ENCODE results near the gene NOXO1. TPM values are rescaled to one million over a fixed set of nuclear protein-coding genes. Genes with fewer than 3 reads are reported as not detected.

NOXO1 gene
- polyA plus RNA-seq, 1 donor (not counting 4 experiments of a cell fraction or from before 2014, with no cell fraction given): 0.38 TPM

DNA sequence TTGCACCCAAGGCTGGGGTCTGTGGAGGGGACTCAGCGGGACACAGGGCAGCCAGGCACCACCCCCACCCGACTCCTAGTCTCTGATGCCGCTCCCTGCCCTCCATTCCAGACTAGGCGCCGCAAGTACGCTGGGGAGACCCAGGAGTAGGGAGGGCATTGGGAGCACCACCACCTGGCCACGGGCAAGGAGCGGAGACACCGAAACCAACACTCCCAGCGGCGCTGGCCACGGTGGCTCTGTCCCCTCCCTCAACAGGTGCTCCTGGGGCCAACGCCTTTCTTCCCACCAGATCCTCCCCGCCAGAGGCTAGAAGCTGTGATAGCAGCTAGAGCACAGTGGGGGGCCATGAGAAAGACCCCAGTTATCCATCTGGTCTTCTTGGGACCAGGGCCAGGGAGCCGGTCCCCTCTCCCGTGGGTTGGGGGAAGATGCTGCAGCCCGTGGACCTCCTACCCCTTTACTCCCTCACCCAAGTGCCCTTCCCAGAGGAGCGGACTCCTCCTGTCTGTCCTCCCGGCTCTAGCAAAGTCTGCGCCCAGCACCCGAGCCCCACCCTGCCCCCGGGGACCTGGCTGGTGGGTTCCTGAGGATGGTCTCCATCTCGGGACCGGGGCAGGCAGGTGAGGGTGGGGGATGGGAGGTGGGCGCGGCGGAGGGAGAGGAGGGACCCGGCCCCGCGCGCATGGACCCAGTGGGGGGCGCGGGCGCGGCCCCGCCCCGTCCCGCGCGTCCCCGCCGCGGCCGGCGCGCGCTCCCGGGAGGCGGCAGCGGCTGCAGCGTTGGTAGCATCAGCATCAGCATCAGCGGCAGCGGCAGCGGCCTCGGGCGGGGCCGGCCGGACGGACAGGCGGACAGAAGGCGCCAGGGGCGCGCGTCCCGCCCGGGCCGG lies 8.2 kb upstream of the NOXO1 start, which contains the start of gene SYNGR3:
SYNGR3 (plus strand) TSS at position 762 of the 892 bp plus-strand sequence. CDS start 133 bp downstream, outside the sequence.
- no peak for FAIRE-seq

DNA sequence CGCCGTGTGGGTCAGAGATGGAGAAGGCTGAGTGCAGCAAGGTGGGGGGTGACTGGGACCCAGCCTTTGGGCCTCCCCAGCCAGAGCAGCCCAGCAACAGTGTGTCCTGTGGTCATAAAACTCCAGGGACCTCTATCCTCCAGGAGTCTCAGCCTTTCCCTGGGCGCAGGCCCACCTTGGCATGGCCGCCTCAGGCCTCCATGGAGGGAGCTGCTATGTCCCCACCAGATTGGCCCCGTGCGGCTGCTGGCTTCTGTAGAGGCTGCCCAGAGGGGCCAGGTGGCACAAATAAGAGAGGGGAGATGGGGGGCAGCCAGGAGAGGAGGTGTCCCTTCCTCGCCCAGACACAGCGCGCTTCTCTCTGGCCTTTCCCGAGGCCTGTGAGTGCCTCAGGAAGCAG lies 5.9 kb upstream of the NOXO1 start:
- no peak overlapping the region for H3K9ac ChIP-seq (ENCODE audit: control insufficient read depth, extremely low read depth, insufficient read depth, low read length)
- H4K20me1 ChIP-seq (ENCODE audit: control insufficient read depth, extremely low read depth, insufficient read depth, low read length): no peaks in the 10 kb centered on the region
- peaks cover 7 to 14% of the 10 kb centered on the region in 2 experiments for H3K36me3 ChIP-seq (ENCODE audit: control insufficient read depth in 2 of 2, extremely low read depth in 1 of 2, insufficient read depth in 2 of 2, low read length in 2 of 2)
- TF ChIP-seq EZH2 (IDR thresholded peaks at IDR 0.05; ENCODE audit: low read length): no peak
- TF ChIP-seq, protein P1, sequence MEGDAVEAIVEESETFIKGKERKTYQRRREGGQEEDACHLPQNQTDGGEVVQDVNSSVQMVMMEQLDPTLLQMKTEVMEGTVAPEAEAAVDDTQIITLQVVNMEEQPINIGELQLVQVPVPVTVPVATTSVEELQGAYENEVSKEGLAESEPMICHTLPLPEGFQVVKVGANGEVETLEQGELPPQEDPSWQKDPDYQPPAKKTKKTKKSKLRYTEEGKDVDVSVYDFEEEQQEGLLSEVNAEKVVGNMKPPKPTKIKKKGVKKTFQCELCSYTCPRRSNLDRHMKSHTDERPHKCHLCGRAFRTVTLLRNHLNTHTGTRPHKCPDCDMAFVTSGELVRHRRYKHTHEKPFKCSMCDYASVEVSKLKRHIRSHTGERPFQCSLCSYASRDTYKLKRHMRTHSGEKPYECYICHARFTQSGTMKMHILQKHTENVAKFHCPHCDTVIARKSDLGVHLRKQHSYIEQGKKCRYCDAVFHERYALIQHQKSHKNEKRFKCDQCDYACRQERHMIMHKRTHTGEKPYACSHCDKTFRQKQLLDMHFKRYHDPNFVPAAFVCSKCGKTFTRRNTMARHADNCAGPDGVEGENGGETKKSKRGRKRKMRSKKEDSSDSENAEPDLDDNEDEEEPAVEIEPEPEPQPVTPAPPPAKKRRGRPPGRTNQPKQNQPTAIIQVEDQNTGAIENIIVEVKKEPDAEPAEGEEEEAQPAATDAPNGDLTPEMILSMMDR (optimal IDR thresholded peaks at IDR 0.05 in 1 of 3, IDR thresholded peaks at IDR 0.05 in 1 of 3, conservative IDR thresholded peaks at IDR 0.05 in 1 of 3; ENCODE audit: extremely low read depth in 1 of 3, insufficient read depth in 2 of 3, low read length in 3 of 3): no peak
- H3K9me3 ChIP-seq (ENCODE audit: control insufficient read depth, low read depth, low read length): no peaks in the 10 kb centered on the region
- no peak overlapping the region for H3K4me3 ChIP-seq (ENCODE audit: control insufficient read depth in 2 of 3, extremely low read depth in 1 of 3, insufficient read depth in 2 of 3, low read depth in 1 of 3, low read length in 3 of 3)
- H3K9me1 ChIP-seq (ENCODE audit: control insufficient read depth, extremely low read depth, insufficient read depth, low read length): peaks cover 2% of the 10 kb centered on the region
- FAIRE-seq (no peak), DNase-seq (ENCODE audit: low read depth, low spot score) (no peak)
- H3K27me3 ChIP-seq (ENCODE audit: control insufficient read depth, extremely low read depth, insufficient read depth, low read length): peaks cover 45% of the 10 kb centered on the region
- H2AFZ ChIP-seq (ENCODE audit: control insufficient read depth, low read length): no peak overlapping the region
- H3K79me2 ChIP-seq (ENCODE audit: control insufficient read depth, insufficient read depth, low read length): peaks cover 2% of the 10 kb centered on the region
- no peak overlapping the region for H3K27ac ChIP-seq (ENCODE audit: control insufficient read depth, insufficient read depth, low read length)
- dilution Hi-C loops (cut with MboI; ENCODE audit: extremely low pct_ligation_motif_present, low sequenced_read_pairs): no loop called here
- H3K4me1 ChIP-seq (ENCODE audit: control insufficient read depth, extremely low read depth, insufficient read depth, low read length): peaks cover 34% of the 10 kb centered on the region
- no peak overlapping the region for H3K4me2 ChIP-seq (ENCODE audit: control insufficient read depth, extremely low read depth, insufficient read depth, low read depth, low read length)

More for the DNA sequence above, 8.2 kb upstream of the NOXO1 start, which contains the start of gene SYNGR3:
- no peak within 1 kb of the TSS for H3K27ac ChIP-seq (ENCODE audit: control insufficient read depth, insufficient read depth, low read length)
- peaks cover 7 to 14% of the 10 kb centered on the region in 2 experiments for H3K36me3 ChIP-seq (ENCODE audit: control insufficient read depth in 2 of 2, extremely low read depth in 1 of 2, insufficient read depth in 2 of 2, low read length in 2 of 2)
- peaks cover 2% of the 10 kb centered on the region for H3K9me1 ChIP-seq (ENCODE audit: control insufficient read depth, extremely low read depth, insufficient read depth, low read length)
- dilution Hi-C loops (cut with MboI; ENCODE audit: extremely low pct_ligation_motif_present, low sequenced_read_pairs): no loop called here
- H3K79me2 ChIP-seq (ENCODE audit: control insufficient read depth, insufficient read depth, low read length): peaks cover 2% of the 10 kb centered on the region
- H3K9me3 ChIP-seq (ENCODE audit: control insufficient read depth, low read depth, low read length): no peaks in the 10 kb centered on the region
- no peak within 1 kb of the TSS for H2AFZ ChIP-seq (ENCODE audit: control insufficient read depth, low read length)
- no peak for DNase-seq (ENCODE audit: low read depth, low spot score)
- peaks cover 38% of the 10 kb centered on the region for H3K4me1 ChIP-seq (ENCODE audit: control insufficient read depth, extremely low read depth, insufficient read depth, low read length)
- no peaks in the 10 kb centered on the region for H4K20me1 ChIP-seq (ENCODE audit: control insufficient read depth, extremely low read depth, insufficient read depth, low read length)
- peak within 1 kb of the TSS in 2 of 3 experiments; percentile 20 to 53 for H3K4me3 ChIP-seq (ENCODE audit: control insufficient read depth in 2 of 3, extremely low read depth in 1 of 3, insufficient read depth in 2 of 3, low read depth in 1 of 3, low read length in 3 of 3)
- peak within 1 kb of the TSS; percentile 28 for H3K9ac ChIP-seq (ENCODE audit: control insufficient read depth, extremely low read depth, insufficient read depth, low read length)
- H3K27me3 ChIP-seq (ENCODE audit: control insufficient read depth, extremely low read depth, insufficient read depth, low read length): peaks cover 30% of the 10 kb centered on the region
- peak within 1 kb of the TSS; percentile 66 for H3K4me2 ChIP-seq (ENCODE audit: control insufficient read depth, extremely low read depth, insufficient read depth, low read depth, low read length)
- TF ChIP-seq EZH2 (IDR thresholded peaks at IDR 0.05; ENCODE audit: low read length): peak; percentile 82
- TF ChIP-seq, protein P1 (optimal IDR thresholded peaks at IDR 0.05 in 1 of 3, IDR thresholded peaks at IDR 0.05 in 1 of 3, conservative IDR thresholded peaks at IDR 0.05 in 1 of 3; ENCODE audit: extremely low read depth in 1 of 3, insufficient read depth in 2 of 3, low read length in 3 of 3): no peak

Data from keratinocyte (primary cell).